A549 (cell line): ENCODE measurements around the gene NCR2.

ENCODE experiments used
- EP300 ChIP-seq, 2 experiments: fragments of >200 bp; sonication (Bioruptor Twin); formaldehyde crosslinking; IDR thresholded peaks; 2 replicates in 1 of 2; 3 replicates in 1 of 2; pipeline ENCODE4 v1.6.1; 2016 to 2017
- POLR2A ChIP-seq: IDR thresholded peaks from 2 replicates; pipeline ENCODE4 v1.6.1; 2012; ENCODE audit warnings: mild to moderate bottlenecking, low read length
- TF ChIP-seq, protein P1 (sequence below): fragments of >200 bp; sonication (Bioruptor Twin); formaldehyde crosslinking; IDR thresholded peaks from 3 replicates; pipeline ENCODE4 v1.5.1; 2016

DNA sequence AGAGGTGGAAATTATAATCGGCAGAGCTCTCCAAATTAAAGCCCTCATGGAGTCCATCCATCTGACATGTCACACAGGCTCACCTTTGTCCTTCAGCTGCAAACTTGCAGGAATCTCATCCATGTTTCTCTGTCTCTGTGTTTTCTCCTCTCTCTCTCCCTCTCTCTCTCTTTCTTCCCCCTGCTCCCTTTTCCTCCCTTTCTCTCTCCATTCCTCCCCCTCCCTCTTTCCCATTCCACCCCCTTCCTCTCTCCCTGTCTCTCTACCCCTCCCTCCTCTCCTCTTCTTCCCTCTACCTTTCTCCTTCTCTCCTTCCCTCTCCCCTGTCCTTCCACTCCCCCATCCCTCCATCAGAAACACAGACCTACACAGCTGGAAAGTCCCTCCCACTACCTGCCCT, 6.8 kb downstream of the NCR2 start:
- TF ChIP-seq EP300 (IDR thresholded peaks at IDR 0.05) (no peak), POLR2A (no peak)
- TF ChIP-seq, protein P1, sequence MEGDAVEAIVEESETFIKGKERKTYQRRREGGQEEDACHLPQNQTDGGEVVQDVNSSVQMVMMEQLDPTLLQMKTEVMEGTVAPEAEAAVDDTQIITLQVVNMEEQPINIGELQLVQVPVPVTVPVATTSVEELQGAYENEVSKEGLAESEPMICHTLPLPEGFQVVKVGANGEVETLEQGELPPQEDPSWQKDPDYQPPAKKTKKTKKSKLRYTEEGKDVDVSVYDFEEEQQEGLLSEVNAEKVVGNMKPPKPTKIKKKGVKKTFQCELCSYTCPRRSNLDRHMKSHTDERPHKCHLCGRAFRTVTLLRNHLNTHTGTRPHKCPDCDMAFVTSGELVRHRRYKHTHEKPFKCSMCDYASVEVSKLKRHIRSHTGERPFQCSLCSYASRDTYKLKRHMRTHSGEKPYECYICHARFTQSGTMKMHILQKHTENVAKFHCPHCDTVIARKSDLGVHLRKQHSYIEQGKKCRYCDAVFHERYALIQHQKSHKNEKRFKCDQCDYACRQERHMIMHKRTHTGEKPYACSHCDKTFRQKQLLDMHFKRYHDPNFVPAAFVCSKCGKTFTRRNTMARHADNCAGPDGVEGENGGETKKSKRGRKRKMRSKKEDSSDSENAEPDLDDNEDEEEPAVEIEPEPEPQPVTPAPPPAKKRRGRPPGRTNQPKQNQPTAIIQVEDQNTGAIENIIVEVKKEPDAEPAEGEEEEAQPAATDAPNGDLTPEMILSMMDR: no peak
